HAP-1 (cell line): ENCODE data around the gene CELF2.

Experiments
- DNase-seq, 2 experiments: peaks; one replicate each; pipeline ENCODE4 v3.0.0-alpha.2; 2016 to 2020; ENCODE audit warnings: low spot score in 2 of 2
- H3K27me3 ChIP-seq: fragments of 250-450 bp; sonication (Bioruptor Pico); 2 replicates; pipeline ENCODE4 v1.5.1; 2020; ENCODE audit warnings: low read depth, mild to moderate bottlenecking, moderate library complexity
- H3K36me3 ChIP-seq: fragments of 250-450 bp; sonication (Bioruptor Pico); replicated peaks from 2 replicates; pipeline ENCODE4 v1.5.1; 2020; ENCODE audit warnings: mild to moderate bottlenecking
- H3K4me1 ChIP-seq: fragments of 250-450 bp; sonication (Bioruptor Pico); 2 replicates; pipeline ENCODE4 v1.5.1; 2020; ENCODE audit warnings: mild to moderate bottlenecking
- H3K4me3 ChIP-seq: fragments of 250-450 bp; sonication (Bioruptor Pico); 2 replicates; pipeline ENCODE4 v1.5.1; 2020; ENCODE audit warnings: mild to moderate bottlenecking, moderate library complexity
- H3K9me3 ChIP-seq: fragments of 250-450 bp; sonication (Bioruptor Pico); 2 replicates; pipeline ENCODE4 v1.5.1; 2020; ENCODE audit warnings: mild to moderate bottlenecking, moderate library complexity
- in situ Hi-C: fragments of 300-500 bp; cut with MboI; formaldehyde crosslinking; loops from 3 replicates; pipeline ENCODE4 v1.14.3; 2020; ENCODE audit warnings: low sequenced_read_pairs, inconsistent platforms, mixed read lengths

CELF2 gene

DNA sequence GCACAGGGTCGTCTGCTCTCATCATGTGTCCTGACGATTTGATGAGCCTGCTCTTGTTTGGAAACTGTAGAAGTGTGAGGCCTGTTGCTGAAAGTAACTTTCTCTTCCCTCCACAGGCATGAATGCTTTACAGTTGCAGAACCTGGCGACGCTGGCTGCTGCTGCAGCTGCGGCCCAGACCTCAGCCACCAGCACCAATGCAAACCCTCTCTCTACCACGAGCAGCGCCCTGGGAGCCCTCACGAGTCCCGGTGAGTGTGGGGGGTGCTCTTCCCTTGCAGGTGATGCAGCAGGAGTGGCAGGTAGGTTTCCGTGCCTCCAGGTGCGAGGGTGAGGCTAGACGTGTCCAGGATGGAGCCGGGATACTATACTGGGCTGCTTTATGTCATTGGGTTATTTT, 270.6 kb downstream of the CELF2 start:
- in situ Hi-C loops = no loop called here
- H3K4me3 ChIP-seq = no peak overlapping the region
- no peaks in the 10 kb centered on the region for H3K27me3 ChIP-seq
- DNase-seq = no peak
- H3K4me1 ChIP-seq = no peaks in the 10 kb centered on the region
- no peaks in the 10 kb centered on the region; the same call in 1 of the 2 replicates for H3K36me3 ChIP-seq
- H3K9me3 ChIP-seq = no peaks in the 10 kb centered on the region

DNA sequence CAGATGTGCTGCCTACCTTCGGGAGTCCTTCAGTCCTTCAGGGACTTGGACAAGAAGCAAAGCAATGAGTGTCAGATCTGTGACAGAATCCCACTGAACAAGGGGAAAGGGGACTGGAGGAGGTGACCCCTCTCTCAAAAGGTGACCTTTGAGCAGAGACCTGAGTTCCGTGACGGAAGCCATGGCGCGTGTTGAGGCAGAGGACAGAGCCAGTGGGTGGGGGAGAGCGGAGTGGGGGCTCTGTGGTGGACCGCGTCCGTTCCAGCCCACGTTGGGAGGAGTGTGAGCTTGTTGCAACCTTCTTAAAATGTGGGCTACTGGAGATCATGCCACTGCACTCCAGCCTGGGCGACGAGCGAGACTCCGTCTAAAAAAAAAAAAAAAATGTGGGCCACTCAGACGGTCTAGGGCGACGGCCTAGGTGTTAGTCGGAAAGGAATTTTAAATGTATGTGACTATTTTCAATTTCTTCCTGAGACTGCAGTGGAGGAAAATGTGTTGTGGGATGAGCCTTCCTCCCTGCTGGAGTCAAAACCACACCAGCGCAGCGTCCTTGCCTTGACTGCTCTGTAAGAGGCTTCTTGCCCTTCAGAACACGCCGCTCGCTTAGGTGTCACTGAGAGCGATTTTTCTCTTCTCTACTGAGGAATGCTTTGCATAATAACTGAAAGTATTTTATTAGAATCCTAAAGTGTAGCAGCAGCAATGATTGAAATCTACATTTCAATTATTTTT, 272.7 kb downstream of the CELF2 start:
- Histone ChIP-seq H3K9me3 (no peaks in the 10 kb centered on the region), H3K4me3 (no peak overlapping the region), H3K4me1 (no peaks in the 10 kb centered on the region), H3K27me3 (no peaks in the 10 kb centered on the region), H3K36me3 (no peaks in the 10 kb centered on the region; the same call in 1 of the 2 replicates)
- in situ Hi-C loops = no loop called here
- no peak for DNase-seq

DNA sequence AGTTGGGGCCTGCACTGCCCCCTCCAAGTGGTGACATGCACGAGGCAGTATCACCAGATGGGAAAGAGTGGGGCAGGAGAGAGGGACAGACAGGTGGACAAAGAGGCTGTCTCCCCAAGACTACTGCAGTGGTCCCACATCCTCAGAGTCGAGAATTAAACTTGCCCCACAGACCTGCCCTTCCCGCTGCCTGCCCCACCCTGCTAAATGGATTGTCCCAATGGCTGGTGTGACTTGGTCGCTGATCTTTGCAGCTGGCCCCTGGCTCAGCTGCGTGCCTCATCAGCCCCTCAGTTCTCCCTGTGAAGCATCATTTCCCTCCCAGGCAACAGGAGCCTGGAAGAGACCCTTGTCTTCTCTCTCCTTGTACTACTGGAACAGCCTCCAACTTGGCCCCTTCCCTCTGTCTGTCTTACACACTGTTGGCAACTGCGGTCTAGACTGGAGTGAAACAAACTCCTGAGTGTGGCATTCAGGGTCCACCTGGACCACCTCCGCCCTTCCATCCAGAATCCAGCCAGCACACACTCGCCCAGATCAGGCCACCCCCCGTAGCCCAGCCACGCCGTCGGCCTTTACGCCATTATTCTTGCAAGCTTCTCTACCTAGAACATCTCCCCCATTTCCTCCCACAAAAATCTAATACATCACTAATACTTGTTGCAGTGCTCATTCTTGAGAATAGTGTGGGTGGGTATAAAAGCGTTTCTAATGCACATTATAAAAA, 275.1 kb downstream of the CELF2 start:
- Histone ChIP-seq H3K27me3 (no peaks in the 10 kb centered on the region), H3K9me3 (no peaks in the 10 kb centered on the region), H3K36me3 (no peaks in the 10 kb centered on the region; the same call in 1 of the 2 replicates), H3K4me1 (no peaks in the 10 kb centered on the region), H3K4me3 (no peak overlapping the region)
- DNase-seq = no peak
- in situ Hi-C loops = no loop called here

DNA sequence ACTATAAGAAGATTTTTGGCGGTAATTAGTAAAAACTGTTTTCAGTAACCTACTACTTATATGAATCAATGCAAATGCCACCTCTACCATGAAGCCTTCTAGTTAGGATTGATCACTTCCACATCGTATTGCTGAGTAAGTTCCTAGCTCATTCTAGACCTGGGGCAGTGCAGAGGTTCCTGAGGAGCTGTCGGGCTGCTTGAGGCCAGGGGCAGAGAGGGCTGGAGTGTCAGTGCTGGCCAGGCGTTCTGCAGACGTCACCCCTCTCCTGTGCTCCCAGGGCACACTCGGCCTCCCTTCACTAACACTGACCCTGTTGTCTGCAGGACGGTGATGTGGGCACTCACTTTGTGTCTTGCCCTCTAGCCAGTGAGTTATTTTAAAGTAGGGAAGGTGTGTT, 275.7 kb downstream of the CELF2 start:
- in situ Hi-C loops = no loop called here
- Histone ChIP-seq H3K4me1 (no peaks in the 10 kb centered on the region), H3K27me3 (no peaks in the 10 kb centered on the region), H3K9me3 (no peaks in the 10 kb centered on the region), H3K4me3 (no peak overlapping the region), H3K36me3 (no peaks in the 10 kb centered on the region; the same call in 1 of the 2 replicates)
- no peak for DNase-seq

DNA sequence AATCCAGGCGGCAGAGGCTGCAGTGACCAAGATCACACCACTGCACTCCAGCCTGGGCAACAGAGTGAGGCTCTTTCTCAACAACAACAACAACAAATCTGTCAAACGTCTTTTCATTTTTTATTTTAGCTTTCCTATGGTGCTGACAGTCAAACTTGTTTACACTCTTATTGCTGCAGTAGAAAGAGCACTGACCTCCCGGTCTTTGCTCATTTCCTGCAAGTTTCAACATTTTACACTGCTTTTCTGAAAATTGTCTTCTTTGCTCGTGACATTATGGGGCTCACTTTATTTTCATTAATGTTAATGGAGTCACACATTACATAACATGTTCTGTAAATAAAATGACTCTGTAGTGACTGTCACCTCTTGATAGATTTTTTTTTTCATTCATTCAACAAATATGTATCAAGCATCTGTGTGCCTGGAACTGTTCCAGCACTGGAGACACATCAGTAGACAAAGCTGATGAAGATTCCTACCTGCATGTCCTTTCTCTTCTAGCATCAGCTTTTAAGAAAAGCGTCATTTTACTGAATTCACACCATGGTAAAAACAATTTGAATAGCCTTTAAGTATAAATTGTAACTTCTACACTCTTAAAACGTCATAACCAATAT, 277.3 kb downstream of the CELF2 start:
- no peaks in the 10 kb centered on the region; the same call in 1 of the 2 replicates for H3K36me3 ChIP-seq
- no peaks in the 10 kb centered on the region for H3K27me3 ChIP-seq
- no peaks in the 10 kb centered on the region for H3K4me1 ChIP-seq
- no peaks in the 10 kb centered on the region for H3K9me3 ChIP-seq
- DNase-seq = no peak
- in situ Hi-C loops = no loop called here
- H3K4me3 ChIP-seq = no peak overlapping the region

DNA sequence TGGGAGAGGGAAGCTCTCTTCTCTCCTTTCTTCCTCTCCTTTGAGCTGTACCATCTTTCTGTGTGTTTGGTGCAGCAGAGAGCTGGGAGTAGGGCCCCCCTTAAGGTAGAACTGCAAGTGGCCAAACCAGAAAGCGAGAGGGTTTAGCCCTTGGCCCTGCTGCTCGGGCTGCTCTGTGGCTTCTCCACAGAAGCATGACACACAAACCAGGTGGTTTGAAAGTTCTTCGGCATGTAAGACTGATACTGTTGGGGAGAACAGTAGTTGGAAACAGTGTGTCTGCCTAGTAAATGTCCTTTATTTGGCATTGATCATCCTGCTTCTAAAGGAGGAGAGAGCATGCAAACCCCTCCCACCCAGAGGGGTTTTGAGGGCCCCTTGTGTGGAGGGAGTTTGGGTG, 277.8 kb downstream of the CELF2 start:
- no peaks in the 10 kb centered on the region for H3K9me3 ChIP-seq
- no peaks in the 10 kb centered on the region for H3K27me3 ChIP-seq
- no peaks in the 10 kb centered on the region; the same call in 1 of the 2 replicates for H3K36me3 ChIP-seq
- no peak overlapping the region for H3K4me3 ChIP-seq
- DNase-seq = no peak
- no peaks in the 10 kb centered on the region for H3K4me1 ChIP-seq
- in situ Hi-C loops = no loop called here

DNA sequence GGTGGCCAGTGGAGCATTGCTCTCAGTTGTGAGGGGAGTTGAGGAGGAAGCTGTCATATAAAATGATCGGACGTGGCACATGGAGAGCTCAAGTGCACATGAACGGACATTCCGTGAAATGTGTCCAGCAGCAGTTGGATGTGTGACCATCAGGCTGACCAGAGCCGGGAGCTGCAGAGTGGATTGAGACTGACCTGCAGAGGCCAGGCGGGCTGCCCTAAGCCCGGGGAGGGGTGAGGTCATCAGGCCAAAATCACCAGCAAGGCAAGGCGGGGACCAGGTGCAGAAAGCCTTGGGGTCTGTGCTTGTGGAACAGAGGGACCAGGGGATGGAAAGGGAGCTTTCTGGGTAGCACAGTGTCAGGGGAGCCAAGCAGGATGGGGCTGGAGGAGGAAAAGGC, 279.5 kb downstream of the CELF2 start:
- no peaks in the 10 kb centered on the region for H3K27me3 ChIP-seq
- no peaks in the 10 kb centered on the region for H3K36me3 ChIP-seq
- no peaks in the 10 kb centered on the region for H3K9me3 ChIP-seq
- H3K4me1 ChIP-seq = no peaks in the 10 kb centered on the region
- in situ Hi-C loops = no loop called here
- no peak overlapping the region for H3K4me3 ChIP-seq
- DNase-seq = no peak

DNA sequence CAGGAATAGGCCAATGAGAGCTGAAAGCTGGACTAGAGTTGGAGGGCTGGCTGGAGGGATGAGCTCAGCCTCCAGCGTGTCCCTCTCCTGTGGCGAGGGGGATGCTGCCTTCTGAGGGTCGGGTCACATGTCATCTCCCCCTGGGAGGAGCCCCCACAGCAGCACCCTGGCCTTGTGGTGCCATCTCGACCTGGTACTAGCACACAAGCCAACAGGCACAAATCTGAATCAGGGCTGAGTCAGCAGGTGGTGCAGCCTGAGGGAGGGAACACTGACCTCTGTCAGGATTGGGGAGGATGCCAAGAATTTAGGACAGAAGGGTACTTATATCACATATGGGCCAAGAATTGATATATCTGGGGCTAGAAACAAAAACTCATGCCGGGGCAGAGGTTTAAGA, 280.4 kb downstream of the CELF2 start:
- no peaks in the 10 kb centered on the region for H3K9me3 ChIP-seq
- in situ Hi-C loops = no loop called here
- H3K27me3 ChIP-seq = no peaks in the 10 kb centered on the region
- no peaks in the 10 kb centered on the region for H3K4me1 ChIP-seq
- H3K36me3 ChIP-seq = no peaks in the 10 kb centered on the region
- DNase-seq = no peak
- H3K4me3 ChIP-seq = no peak overlapping the region

DNA sequence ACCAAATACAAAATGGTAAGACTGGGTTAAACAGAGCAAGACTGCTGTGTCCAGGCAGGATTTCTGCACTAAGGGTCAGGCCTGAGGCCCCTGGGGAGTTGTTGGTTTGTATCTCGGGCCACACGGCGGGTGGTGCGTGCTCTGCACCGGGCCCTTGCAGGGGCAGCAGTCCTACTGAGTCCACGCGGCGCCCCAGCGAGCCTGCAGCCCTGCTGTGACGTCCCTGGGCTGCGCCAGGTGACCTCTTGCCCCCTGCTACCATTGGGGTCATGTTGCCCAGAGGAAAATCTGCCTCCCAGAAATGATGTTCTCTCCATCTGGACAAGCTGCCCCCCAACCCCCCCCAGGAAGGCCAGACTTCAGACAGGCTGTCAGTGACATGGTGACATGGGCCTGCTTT, 281.5 kb downstream of the CELF2 start:
- Histone ChIP-seq H3K4me3 (no peak overlapping the region), H3K4me1 (no peaks in the 10 kb centered on the region), H3K9me3 (no peaks in the 10 kb centered on the region), H3K27me3 (no peaks in the 10 kb centered on the region), H3K36me3 (no peaks in the 10 kb centered on the region)
- in situ Hi-C loops = no loop called here
- no peak for DNase-seq

DNA sequence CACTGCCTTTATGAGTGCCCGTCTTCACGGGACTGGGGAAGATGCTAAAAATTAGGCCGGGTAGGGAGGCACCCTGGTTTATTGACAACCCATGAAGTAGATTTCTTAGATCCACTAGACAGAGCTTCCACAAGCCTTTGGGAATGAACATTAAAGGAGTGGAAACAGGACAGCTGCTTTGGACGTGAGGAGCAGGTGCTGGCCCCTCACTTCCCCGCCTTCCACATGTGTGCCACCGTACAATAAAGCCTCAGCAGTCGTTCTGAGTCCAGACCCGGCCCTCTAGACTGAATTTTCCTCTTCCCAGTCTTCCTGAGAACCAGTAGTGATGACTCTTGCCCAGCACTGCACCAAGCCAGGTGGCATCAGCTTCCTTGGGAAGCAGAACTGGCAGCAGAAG, 282.4 kb downstream of the CELF2 start:
- Histone ChIP-seq H3K4me3 (no peak overlapping the region), H3K4me1 (no peaks in the 10 kb centered on the region), H3K27me3 (no peaks in the 10 kb centered on the region), H3K36me3 (no peaks in the 10 kb centered on the region), H3K9me3 (no peaks in the 10 kb centered on the region)
- no peak for DNase-seq
- in situ Hi-C loops = no loop called here

DNA sequence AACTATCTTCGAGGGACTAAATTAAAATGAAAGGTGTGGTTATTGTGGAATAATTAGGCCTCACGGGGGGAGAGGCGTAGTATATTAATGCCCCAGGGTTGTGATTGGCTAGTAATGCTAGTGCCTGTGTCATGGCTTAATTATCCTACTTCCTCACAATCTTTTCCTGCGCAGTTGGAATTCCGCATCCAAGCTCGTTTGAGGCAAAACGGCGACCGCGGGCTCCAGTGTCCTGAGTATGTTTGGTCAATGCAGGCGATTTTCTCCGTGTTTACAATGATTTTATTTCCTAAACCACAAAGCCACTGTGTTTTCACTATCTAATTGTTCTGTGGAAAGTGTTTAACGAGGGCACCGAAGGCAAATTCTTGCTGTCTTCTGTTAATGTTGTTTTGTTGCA, 282.9 kb downstream of the CELF2 start:
- in situ Hi-C loops = no loop called here
- H3K36me3 ChIP-seq = no peaks in the 10 kb centered on the region
- H3K4me3 ChIP-seq = no peak overlapping the region
- H3K27me3 ChIP-seq = no peaks in the 10 kb centered on the region
- H3K9me3 ChIP-seq = no peaks in the 10 kb centered on the region
- H3K4me1 ChIP-seq = no peaks in the 10 kb centered on the region
- DNase-seq = no peak

DNA sequence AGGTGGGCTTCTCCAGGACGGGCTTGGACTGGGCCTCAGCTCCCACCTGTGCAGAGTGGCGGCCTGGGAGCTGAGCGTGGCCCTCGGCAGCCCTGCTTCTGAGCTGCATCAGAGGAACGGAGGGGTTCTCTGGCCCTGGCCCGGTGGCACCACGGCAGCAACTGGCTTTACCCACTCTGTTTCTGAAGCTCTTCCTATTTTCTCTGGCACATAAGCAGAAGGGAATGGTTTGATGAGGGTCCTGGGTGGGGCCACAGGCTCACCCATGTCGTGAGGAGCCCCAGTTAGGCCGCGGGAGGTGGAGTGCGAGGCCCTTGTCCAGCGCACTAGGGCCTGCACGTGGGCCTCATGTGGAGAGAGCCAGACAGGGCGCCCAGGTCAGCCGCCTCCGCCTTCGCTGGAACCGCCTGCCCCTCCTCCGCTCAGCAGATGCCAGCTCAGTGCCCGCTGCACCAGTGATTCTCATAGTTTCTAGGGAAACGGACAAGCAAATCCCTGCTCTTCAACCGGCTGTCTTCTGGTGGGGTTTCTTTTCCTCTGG, 284.0 kb downstream of the CELF2 start:
- no peaks in the 10 kb centered on the region for H3K36me3 ChIP-seq
- no peak for DNase-seq
- no peak overlapping the region for H3K4me3 ChIP-seq
- in situ Hi-C loops = no loop called here
- H3K9me3 ChIP-seq = no peaks in the 10 kb centered on the region
- no peaks in the 10 kb centered on the region for H3K27me3 ChIP-seq
- no peaks in the 10 kb centered on the region for H3K4me1 ChIP-seq

DNA sequence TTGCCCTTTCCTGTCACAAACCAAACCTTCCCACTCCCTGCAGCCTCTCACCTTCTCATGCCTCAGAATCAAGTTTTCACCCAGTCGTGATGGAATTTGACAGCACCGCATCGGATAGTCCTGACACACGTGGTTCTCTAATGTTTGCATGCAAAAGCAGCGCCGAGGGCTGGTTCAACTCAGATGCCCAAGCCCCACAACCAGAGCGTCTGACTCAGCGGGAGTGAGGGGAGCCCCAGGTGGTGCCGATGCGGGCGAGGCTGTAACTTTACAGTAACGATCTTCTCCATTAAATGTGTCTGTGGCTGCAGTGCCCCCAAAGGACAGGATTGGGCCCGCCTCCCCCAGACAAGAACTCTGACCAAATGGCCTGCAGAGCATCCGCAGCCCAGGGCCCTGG, 284.5 kb downstream of the CELF2 start:
- H3K27me3 ChIP-seq = no peaks in the 10 kb centered on the region
- H3K36me3 ChIP-seq = no peaks in the 10 kb centered on the region
- H3K4me1 ChIP-seq = no peaks in the 10 kb centered on the region
- no peak for DNase-seq
- H3K4me3 ChIP-seq = no peak overlapping the region
- in situ Hi-C loops = no loop called here
- no peaks in the 10 kb centered on the region for H3K9me3 ChIP-seq
